A172 (cell line): Measurements from ENCODE around the gene NHSL2. TPM values are rescaled to one million over a fixed set of nuclear protein-coding genes. Genes with fewer than 3 reads are reported as not detected.
"Not testable (repeated sequence)": the region's sequence is repeated elsewhere in the genome, so short reads cannot be mapped to it uniquely, and the experiment has no call there.

Experiments used
- DNase-seq: peaks from one replicate; pipeline ENCODE4 v3.0.0-alpha.2; 2015; ENCODE audit warnings: low spot score
- total RNA-seq: library from RNA; depleted of rRNA; stranded (reverse); fragments of >200 nt; shearing (Covaris generic); gene quantifications from 2 replicates; pipeline ENCODE4 v1.2.3, GENCODE V29; 2014

Gene NHSL2
- total RNA-seq, 1 experiment from 2014 or later: not detected

DNA sequence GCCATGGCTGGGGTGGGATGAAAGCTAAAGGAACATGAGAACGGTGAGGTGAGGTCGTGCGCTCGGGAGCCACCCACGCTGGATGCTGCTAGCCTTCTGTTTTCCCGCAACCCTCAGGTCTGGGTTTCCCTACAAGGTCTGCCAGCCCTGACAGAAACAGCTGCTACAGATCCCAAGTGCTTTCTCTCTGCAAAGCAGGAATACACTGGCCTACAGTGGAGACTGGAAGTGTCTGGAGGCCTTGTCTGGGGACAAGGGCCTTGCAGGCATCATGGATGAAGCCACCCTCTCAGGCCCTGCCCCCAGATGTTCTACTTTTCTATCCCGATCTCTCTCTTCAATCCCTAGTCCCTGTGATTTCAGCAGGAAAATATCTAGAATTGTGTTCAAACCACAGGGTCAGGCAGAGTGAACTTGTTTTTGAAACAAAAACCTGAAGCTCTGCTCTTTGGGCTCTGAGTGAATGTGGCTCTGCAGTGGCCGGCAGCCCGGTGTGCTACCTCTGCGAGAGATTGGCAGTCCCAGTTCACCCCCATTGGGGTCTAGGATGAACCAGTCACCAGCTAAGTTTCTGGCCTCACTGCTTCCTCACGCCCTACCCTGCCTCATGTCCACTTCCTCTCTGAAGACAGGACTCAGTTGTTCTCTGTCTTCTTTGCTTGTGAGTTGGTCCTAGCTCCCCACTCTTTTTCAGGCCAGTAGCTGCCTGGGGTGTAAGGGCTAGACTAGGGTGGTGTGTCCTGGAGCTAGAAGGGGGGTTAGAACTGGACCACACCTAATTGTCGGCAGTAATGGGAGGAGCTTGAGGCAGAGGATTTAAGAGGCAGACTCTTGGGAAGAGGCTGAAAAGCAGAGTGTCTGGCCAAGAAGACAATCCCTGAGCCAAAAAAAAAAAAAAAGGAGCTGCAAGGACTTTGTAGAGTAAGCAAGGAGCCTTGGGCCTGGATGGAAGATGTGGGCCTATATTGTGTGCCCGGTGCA lies 131.5 kb downstream of the NHSL2 start:
- no peak for DNase-seq

- no peak for DNase-seq
Observed at GRCh38 chrX:72042852-72043248, 132.2 kb downstream of the NHSL2 start.

DNA sequence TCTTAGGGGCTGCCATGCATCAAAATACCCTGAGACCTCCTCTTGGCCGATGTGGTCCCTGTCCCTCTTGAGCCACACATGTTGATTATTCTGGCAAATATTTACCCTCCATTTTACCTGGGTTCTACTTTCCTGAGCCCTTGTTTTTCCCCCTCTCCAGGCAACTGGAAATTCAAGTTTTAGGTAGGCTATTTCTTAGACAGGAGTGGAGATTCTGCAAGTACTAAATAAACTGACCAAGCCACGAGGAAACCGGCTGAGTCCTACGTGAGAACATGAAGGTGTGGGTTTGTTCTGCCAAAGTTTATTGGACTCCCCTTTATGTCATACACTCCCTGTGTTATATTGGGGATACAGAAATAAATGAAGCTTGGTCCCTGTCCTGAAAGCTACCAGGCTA lies 133.0 kb downstream of the NHSL2 start:
- DNase-seq: no peak

DNA sequence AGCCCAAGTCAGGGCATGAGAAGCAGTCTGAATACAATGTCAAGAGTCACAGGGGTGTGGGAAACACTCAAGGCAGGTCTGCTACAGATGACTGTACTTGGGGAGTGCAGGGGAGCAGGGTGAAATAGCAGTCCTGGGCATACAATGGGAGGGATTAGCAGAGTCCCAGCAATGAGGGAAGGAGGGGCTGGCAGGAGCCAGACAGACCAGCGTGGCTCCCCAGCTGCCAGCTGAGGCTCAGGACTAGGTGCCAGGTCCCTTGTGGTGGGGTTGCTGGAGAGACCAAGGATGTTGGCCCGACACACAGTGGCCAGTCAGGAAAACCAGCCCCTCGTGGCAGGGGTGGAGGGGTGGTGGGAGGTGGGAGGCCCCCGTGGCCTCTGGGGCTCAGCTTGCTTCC lies 134.5 kb downstream of the NHSL2 start:
- DNase-seq: no peak

- no peak for DNase-seq
Observed at GRCh38 chrX:72045552-72046277, 135.1 kb downstream of the NHSL2 start.

GRCh38 chrX:72046447-72046846 lies 135.8 kb downstream of the NHSL2 start:
- peak; percentile 11 for DNase-seq

DNA sequence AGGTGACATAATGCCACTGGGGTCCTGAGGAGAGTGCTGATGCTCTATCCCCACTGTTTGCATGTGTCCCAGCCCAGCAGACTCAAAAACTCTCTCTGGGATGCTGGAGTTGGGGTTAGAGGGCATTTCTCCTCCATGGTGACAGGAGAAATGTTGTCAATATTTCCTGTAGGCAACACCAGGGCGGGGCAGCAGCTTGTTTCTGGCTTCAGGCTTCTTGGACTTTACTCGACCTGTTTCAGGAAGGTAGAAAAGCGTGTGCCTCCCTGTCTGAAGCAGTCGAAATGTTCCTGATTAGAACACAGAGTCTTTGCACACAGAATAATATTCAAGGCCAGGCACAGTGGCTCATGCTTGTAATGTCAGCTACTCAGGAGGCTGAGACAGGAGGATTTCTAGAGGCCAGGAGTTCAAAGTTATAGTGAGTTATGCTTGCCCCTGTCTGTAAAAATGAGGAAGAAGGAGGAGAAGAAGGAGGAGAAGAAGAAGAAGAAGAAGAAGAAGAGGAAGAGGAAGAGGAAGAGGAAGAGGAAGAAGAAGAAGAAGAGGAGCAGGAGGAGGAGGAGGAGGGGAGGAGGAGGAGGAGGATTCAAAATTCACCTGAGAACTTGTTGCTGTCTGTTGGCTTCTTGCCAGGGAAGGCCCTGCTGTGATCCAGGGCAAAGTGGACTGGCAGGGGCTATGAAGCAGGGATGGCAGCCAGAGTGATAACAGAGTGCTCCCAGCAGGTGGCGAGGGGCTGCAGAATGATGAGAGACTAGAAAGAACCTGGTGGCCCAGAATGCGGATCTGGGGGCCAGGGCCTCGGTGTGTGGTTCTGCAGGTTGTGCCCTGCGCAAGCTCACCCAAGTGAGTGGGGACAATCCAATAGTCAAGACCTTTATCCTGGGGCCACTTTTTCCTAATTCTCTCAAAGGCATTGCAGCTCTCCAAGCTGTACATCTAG lies 138.1 kb downstream of the NHSL2 start:
- DNase-seq: no peak

GRCh38 chrX:72050011-72050410 lies 139.4 kb downstream of the NHSL2 start:
- no peak for DNase-seq

DNA sequence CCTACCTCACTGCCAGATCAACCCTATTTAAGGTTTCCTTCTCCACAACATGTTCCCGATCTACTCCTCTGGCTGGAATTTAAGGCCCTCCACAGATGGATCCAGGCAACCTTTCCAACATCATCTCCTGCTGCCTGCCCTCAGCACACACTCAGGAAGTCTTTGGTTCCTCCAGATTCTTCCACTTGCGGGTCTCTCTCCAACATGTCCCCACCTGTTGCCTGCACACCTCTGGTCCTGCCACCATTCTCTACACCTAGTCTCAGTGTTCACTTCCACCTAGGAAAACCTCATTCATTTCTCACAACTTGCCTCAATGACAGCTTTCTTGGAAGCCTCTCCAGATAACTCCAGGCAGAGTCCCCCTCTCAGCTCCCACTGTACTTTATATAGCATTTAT lies 140.9 kb downstream of the NHSL2 start:
- no peak for DNase-seq

DNA sequence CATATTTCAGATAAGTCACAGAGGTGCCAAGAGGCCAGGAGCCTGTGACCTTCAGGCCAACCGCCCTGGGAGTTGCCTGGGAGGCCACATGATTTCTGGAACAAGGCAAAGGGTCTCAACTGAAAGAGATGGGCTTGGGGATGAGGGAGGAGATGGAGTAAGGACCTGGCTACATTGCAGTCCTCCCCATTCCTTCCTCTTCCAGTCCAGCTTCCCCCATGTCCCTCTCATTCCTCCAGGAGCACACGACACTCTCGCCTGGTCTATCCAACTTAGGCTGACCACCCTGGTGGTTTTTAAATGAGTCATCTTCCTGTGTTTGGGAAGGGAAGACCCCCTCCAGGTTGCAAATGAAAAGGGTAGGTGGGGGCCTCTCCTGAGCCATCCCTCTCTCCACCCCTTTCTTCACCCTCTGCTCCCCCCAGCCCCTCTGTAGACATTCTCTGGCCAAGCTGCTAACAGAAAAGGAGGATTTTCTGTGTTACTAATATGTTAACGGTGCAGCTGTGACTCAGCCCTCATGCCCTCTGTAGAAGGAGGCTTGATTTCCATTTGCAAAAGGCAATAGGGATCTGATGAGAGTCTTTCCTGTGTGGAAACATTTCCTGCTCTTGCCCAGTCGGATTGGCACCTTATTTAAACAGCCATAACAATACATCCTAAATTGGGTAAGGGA lies 141.9 kb downstream of the NHSL2 start:
- no peak for DNase-seq

GRCh38 chrX:72053508-72053907 lies 142.9 kb downstream of the NHSL2 start:
- DNase-seq: no peak

DNA sequence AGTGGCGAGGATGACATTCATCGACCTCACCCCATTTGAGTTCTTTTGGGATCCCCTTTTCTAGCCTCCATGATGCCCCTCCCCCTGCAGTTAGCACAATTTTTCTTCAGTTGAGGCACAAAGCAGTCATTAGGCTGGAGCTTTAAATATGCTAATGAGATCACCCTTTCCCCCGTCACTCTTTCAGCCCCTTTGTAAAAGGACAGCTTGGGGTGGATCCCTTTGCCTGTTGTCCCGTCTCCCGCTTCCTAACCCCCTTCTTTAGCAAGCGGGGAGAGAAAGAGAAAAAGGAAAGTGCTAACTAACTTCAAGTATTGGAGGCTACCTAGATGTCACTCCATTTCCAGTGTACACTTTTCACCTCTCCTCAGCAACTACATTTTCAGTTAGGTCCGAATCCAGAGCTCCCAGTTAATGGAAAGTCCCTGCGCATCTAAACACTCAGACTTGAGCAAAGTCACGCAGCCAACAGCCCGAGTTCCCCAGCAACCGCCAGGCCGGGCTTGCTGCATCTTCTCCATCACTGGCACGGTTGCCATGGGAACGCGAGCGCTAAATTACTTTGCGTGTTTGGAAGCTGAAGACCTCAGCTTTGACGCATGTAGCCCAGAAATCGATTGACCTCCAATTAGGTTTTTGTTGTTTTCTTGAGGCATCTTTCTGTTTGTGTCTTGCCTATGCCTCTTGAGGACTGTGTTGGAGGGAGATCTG lies 144.3 kb downstream of the NHSL2 start:
- DNase-seq: no peak

DNA sequence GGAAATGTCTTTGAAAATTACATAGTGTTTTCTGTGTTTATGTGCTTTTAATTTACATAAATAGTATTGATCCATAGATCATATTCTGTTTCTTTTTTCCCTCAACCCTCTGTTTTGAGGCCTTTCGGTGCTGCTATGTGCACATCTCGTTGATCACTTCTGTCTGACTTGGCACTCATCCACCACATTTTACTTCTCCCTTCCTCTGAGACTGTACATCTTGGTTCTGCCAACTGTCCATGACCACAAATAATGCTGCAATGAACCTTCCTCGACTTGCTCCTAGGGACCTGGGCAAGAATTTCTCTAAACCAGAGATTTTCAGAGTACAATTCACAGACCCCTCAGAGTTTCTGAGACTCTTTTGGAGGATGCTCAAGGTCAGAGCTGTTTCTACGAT lies 146.7 kb downstream of the NHSL2 start:
- DNase-seq: no peak

DNA sequence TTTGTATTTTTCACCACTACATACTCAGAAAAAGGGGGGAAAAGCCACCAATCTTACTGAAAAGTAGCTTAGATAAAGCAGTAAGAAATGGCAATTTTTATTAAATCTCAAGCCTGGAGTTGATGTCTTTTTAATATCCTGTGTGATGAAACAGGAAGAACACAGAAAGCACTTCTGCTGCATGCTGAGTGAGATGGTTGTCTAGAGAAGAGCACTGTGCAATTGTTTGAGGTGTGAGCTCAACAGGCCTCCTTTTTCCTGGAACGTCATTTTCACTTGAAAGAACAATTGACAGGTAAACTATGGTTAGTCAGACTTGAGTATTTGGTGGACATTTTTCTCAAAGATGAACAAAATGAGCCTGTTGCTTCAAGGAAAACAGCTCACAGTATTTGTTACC lies 147.2 kb downstream of the NHSL2 start:
- no peak for DNase-seq

DNA sequence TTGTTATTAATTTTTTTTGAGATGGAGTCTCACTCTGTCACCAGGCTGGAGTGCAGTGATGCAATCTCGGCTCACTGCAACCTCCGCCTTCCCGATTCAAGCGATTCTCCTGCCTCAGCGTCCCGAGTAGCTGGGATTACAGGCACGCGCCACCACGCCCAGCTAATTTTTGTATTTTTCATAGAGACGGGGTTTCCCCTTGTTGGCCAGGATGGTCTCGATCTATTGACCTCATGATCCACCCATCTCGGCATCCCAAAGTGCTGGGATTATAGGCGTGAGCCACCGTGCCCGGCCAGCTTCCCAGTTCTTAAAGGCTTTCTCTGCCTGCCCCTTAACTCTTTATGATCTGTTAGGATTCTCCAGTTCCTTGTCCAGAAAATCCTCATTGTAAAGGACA lies 147.7 kb downstream of the NHSL2 start:
- DNase-seq: not testable (repeated sequence)

GRCh38 chrX:72060196-72060920 lies 149.7 kb downstream of the NHSL2 start:
- no peak for DNase-seq

- DNase-seq: no peak
Observed at GRCh38 chrX:72060921-72061490, 150.4 kb downstream of the NHSL2 start.

GRCh38 chrX:72062916-72063315 lies 152.3 kb downstream of the NHSL2 start:
- no peak for DNase-seq

- DNase-seq: no peak
Observed at GRCh38 chrX:72069350-72070160, 158.9 kb downstream of the NHSL2 start.
